WERI-Rb-1 (cell line): ENCODE data around the gene TEDC1.

ENCODE experiments used
- DNase-seq: peaks from one replicate; pipeline ENCODE4 v3.0.0-alpha.2; 2020
- H3K27ac ChIP-seq: fragments of 250-450 bp; sonication (Bioruptor Pico); 2 replicates; pipeline ENCODE4 v1.5.1; 2020; ENCODE audit warnings: mild to moderate bottlenecking, moderate library complexity
- H3K27me3 ChIP-seq: fragments of 250-450 bp; sonication (Bioruptor Pico); 2 replicates; pipeline ENCODE4 v1.5.1; 2021; ENCODE audit warnings: mild to moderate bottlenecking, low read depth, moderate library complexity; ENCODE audit not compliant: insufficient read depth, severe bottlenecking
- H3K36me3 ChIP-seq: fragments of 250-450 bp; sonication (Bioruptor Pico); 2 replicates; pipeline ENCODE4 v1.5.1; 2020; ENCODE audit warnings: mild to moderate bottlenecking, moderate library complexity
- H3K4me3 ChIP-seq: 2 replicates; pipeline ENCODE4 v1.5.1; 2011; ENCODE audit warnings: low read depth, mild to moderate bottlenecking, control low read depth, low read length
- H3K9me3 ChIP-seq: fragments of 250-450 bp; sonication (Bioruptor Pico); 2 replicates; pipeline ENCODE4 v1.5.1; 2021; ENCODE audit warnings: mild to moderate bottlenecking, moderate library complexity; ENCODE audit not compliant: severe bottlenecking
- CTCF ChIP-seq: IDR thresholded peaks from 2 replicates; pipeline ENCODE4 v1.5.1; 2011; ENCODE audit warnings: low read depth, mild to moderate bottlenecking, control low read depth, inconsistent platforms, low read length

TEDC1 gene

DNA sequence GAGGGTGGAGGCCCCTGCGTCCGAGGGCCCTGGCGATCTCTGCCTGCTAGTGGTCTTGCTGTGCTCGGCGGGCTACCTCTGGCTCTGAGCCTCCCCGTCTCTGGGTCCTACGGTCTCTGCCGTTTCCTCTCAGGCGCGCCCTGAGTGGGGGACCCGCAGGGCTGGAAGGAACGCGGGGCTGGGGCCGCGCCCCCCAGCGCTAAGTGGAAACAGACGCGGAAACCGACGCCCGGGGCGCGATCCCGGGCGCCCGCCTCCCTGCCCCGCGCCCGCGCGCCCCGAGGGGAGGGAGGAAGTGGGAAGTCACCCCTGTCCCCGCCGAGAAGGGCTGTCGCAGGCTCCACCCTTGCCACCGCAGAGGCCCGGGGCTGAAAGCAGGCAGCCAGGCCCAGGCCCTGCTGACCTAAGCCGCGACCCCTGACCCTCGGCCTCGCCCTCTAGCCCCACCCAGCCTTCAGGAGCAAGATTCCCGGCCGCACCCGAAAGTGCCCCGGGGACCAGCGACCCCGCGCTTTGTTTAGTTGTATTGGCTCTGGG, 3.5 kb upstream of the TEDC1 start:
- no peak for DNase-seq
- Histone ChIP-seq H3K4me3 (no peak overlapping the region), H3K36me3 (peaks cover 4% of the 10 kb centered on the region), H3K27ac (no peak overlapping the region), H3K27me3 (no peaks in the 10 kb centered on the region), H3K9me3 (no peaks in the 10 kb centered on the region)
- no peak for TF ChIP-seq CTCF

DNA sequence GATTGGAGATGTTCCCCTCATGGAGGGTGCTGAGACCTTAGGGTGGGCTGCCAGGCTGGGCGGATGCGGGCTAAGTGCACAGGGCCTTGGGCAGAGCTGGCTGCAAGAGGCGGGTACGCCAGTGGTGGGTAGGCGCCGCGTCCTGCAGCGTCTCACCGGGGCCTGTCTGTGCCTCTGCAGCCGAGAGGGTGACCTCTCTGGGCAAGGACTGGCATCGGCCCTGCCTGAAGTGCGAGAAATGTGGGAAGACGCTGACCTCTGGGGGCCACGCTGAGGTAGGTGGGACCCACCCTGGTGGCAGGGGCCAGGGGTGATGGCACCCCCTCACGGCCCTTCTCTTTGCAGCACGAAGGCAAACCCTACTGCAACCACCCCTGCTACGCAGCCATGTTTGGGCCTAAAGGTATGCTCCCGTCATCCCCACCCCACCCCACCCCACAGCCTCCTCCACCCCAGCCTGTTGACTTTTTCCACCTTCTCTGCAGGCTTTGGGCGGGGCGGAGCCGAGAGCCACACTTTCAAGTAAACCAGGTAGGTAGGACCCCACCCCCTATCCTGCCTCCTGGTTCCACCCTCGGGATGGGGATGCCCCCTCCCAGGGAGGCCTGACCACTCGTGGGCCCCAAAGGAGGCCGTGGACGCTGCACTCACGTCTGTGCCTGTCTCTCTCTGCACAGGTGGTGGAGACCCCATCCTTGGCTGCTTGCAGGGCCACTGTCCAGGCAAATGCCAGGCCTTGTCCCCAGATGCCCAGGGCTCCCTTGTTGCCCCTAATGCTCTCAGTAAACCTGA, 2.9 kb upstream of the TEDC1 start:
- TF ChIP-seq CTCF: no peak
- DNase-seq: no peak
- no peak overlapping the region for H3K4me3 ChIP-seq
- H3K27me3 ChIP-seq: no peaks in the 10 kb centered on the region
- H3K9me3 ChIP-seq: no peaks in the 10 kb centered on the region
- H3K27ac ChIP-seq: peak overlapping the region; percentile 96; the same call in 1 of the 2 replicates
- peaks cover 11% of the 10 kb centered on the region for H3K36me3 ChIP-seq

- DNase-seq: no peak
- Histone ChIP-seq H3K4me3 (peak overlapping the region; percentile 84), H3K36me3 (peaks cover 15% of the 10 kb centered on the region), H3K9me3 (no peaks in the 10 kb centered on the region), H3K27me3 (no peaks in the 10 kb centered on the region), H3K27ac (peak overlapping the region; percentile 96)
- no peak for TF ChIP-seq CTCF
Measured at GRCh38 chr14:105488781-105489541, 2.1 kb upstream of the TEDC1 start.

DNA sequence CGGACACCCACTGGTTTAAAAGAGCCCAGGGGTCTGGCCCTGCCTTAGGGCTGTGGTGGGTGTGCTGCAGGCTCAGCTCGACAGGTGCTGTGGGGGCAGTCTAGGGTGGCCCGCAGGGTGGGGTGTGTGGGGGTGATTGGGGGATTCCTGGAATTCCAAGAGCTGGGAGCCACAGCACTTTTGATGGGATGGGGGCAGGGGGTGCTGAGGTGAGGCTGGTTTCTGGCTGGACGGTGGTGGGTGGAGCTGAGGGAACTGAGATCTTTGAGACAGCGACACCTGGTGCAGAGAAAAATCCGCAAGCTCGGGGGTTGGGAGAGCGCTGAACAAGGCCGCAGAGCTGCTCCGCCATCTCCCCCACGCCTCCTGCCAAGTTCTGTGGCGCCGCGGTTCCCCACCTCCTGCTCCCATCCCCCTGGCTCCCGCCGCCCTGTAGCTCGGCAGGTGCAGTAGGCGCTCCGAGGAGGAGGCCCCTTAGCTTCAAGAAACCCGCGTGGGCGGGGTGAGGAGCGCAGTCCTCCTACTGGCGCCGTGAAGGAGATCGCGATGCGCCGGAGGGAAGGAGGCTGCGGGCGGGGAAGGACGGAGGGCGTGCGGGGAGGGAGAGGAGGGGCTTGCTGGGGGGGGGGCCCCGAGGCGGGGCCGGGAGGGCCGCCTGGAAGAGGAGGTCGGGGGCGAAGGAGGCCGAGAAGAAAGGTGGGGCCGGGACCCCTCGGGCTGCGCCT, 1.3 kb upstream of the TEDC1 start:
- Histone ChIP-seq H3K9me3 (no peaks in the 10 kb centered on the region), H3K27ac (peak overlapping the region; percentile 96), H3K4me3 (peak overlapping the region; percentile 84), H3K36me3 (peaks cover 19% of the 10 kb centered on the region), H3K27me3 (no peaks in the 10 kb centered on the region)
- peak; percentile 91 for DNase-seq
- TF ChIP-seq CTCF: peak; percentile 87

DNA sequence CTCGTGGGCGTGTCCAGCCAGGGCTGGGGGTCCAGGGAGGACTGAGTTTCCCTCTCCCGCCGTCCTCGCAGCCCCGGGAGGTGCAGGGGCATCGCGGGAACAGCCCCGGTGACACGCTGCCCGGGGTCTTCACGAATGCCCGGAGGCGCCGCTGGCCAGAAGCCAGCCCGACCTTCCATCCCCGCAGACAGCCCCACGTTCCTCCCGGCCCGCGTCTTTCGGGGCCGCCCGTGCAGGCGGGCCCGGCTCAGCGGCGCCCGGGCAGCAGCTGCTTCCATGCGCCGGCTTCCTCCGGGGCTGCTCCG, 827 bp upstream of the TEDC1 start:
- Histone ChIP-seq H3K36me3 (peaks cover 19% of the 10 kb centered on the region), H3K9me3 (no peaks in the 10 kb centered on the region), H3K4me3 (peak overlapping the region; percentile 84), H3K27ac (peak overlapping the region; percentile 96), H3K27me3 (no peaks in the 10 kb centered on the region)
- no peak for TF ChIP-seq CTCF
- DNase-seq: no peak
